ENCODE data around the gene PDCD1. TPM values are rescaled to one million over a fixed set of nuclear protein-coding genes. Genes with fewer than 3 reads are reported as not detected.

The PDCD1 gene
- total and polyA plus RNA-seq, 2 of the 8 experiments (the other 6 are each of a cell fraction or from before 2014, with no cell fraction given) = 0.48 to 1.1 TPM

GRCh38 chr2:241870081-241870541 is 11.4 kb upstream of the PDCD1 start:
- no peak overlapping the region for H2BK12ac ChIP-seq (ENCODE audit: low read depth, low read length)
- H4K91ac ChIP-seq (replicated peaks; ENCODE audit: insufficient read length, low read length) = no peak overlapping the region
- H2BK5ac ChIP-seq (ENCODE audit: low read depth, low read length) = no peak overlapping the region
- no peak overlapping the region for H3K4ac ChIP-seq (replicated peaks; ENCODE audit: insufficient read length, low read depth, low read length)
- H3K9me3 ChIP-seq (ENCODE audit: insufficient read depth in 2 of 2, low read depth in 1 of 2, low read length in 1 of 2) = peaks cover 7 to 16% of the 10 kb centered on the region in 2 experiments; a peak in 3 of 4 replicates
- ChIA-PET CTCF (ENCODE audit: partially characterized antibody) (no interaction called here), POLR2A (ENCODE audit: partially characterized antibody) (no interaction called here)
- no peak overlapping the region for H3K4me2 ChIP-seq (ENCODE audit: insufficient read depth in 1 of 2, low read depth in 2 of 2, low read length in 2 of 2)
- H2AK5ac ChIP-seq (ENCODE audit: low read depth, low read length) = no peak overlapping the region
- peaks cover 0 to 7% (median 0%) of the 10 kb centered on the region in 4 experiments; a peak in 3 of 7 replicates for H3K27me3 ChIP-seq (replicated peaks in 1 of 4; ENCODE audit: control insufficient read depth in 3 of 4, extremely low read depth in 1 of 4, insufficient read depth in 3 of 4, low read length in 3 of 4)
- H3K18ac ChIP-seq (ENCODE audit: extremely low read depth, low read length) = no peak overlapping the region
- TF ChIP-seq RNF2 (IDR thresholded peaks at IDR 0.05; ENCODE audit: borderline replicate concordance, low read depth, low read length, missing control alignments, poor library complexity, severe bottlenecking) = no peak
- TF ChIP-seq JUND (IDR thresholded peaks at IDR 0.05; ENCODE audit: low read length) = no peak
- TF ChIP-seq RFX5 (IDR thresholded peaks at IDR 0.05; ENCODE audit: borderline replicate concordance, low read depth, low read length) = no peak
- TF ChIP-seq CTBP2 (IDR thresholded peaks at IDR 0.05; ENCODE audit: borderline replicate concordance, insufficient read depth, insufficient read length, low read length) = no peak
- no peak for TF ChIP-seq GABPA (IDR thresholded peaks at IDR 0.05; ENCODE audit: borderline replicate concordance, insufficient read depth, low read length)
- no peak for TF ChIP-seq TAF7 (optimal IDR thresholded peaks at IDR 0.05; ENCODE audit: borderline replicate concordance, low read depth, low read length)
- TF ChIP-seq EP300 (IDR thresholded peaks at IDR 0.05; ENCODE audit: borderline replicate concordance in 1 of 2, low read depth in 2 of 2, low read length in 2 of 2) = no peak
- WGBS, 2 experiments (ENCODE audit: extremely low coverage in 1 of 2, insufficient coverage in 1 of 2, insufficient read length in 1 of 2, insufficient replicate concordance in 2 of 2, low coverage in 1 of 2, low lambda C conversion rate in 2 of 2, missing lambda C conversion rate in 1 of 2) = 93% methylated on average over 25 of the region's 28 CpGs; no CpG with 5 or more reads in 1 of the 2 experiments
- no peaks in the 10 kb centered on the region for H3K79me2 ChIP-seq (ENCODE audit: control insufficient read depth in 1 of 2, insufficient read depth in 2 of 2, low read length in 2 of 2)
- H3K9ac ChIP-seq (replicated peaks in 1 of 4; ENCODE audit: extremely low read depth in 1 of 4, low read depth in 3 of 4, low read length in 3 of 4) = no peak overlapping the region
- no peak overlapping the region for H2AFZ ChIP-seq (ENCODE audit: low read length)
- H4K20me1 ChIP-seq (replicated peaks in 1 of 2; ENCODE audit: control insufficient read depth in 1 of 2, insufficient read depth in 2 of 2, low read length in 2 of 2) = peaks cover 0 to 9% of the 10 kb centered on the region in 2 experiments
- no peak overlapping the region for H3K56ac ChIP-seq (replicated peaks; ENCODE audit: insufficient read length, low read depth, low read length)
- no peak overlapping the region for H3K27ac ChIP-seq (ENCODE audit: low read depth, low read length)
- no peak overlapping the region for H3K14ac ChIP-seq (ENCODE audit: insufficient read length)
- peaks cover 0 to 3% (median 3%) of the 10 kb centered on the region in 4 experiments; a peak in 5 of 7 replicates for H3K4me1 ChIP-seq (replicated peaks in 1 of 4; ENCODE audit: control insufficient read depth in 3 of 4, insufficient read depth in 4 of 4, low read length in 3 of 4)
- no peaks in the 10 kb centered on the region; a peak in 1 of 8 replicates for H3K36me3 ChIP-seq (ENCODE audit: control insufficient read depth in 2 of 4, insufficient read depth in 4 of 4, low read length in 3 of 4)
- DNase-seq (ENCODE audit: low read depth in 1 of 2, low spot score in 2 of 2) (no peak), FAIRE-seq (no peak)
- H2BK20ac ChIP-seq (ENCODE audit: low read length) = no peak overlapping the region
- peaks cover 3% of the 10 kb centered on the region; the same call in 1 of the 2 replicates for H3K79me1 ChIP-seq (ENCODE audit: low read depth, low read length)
- no peak overlapping the region for H3K23ac ChIP-seq (ENCODE audit: insufficient read length)
- no peak overlapping the region for H3K4me3 ChIP-seq (ENCODE audit: extremely low read depth in 1 of 4, insufficient read depth in 2 of 4, low read depth in 3 of 4, low read length in 4 of 4)
- H3K23me2 ChIP-seq (ENCODE audit: low read depth, low read length) = peaks cover 9% of the 10 kb centered on the region
- H4K8ac ChIP-seq (ENCODE audit: extremely low read depth, insufficient read depth, low read length) = peak overlapping the region; percentile 77; the same call in 1 of the 2 replicates
- no peak overlapping the region for H2BK15ac ChIP-seq (ENCODE audit: low read length)
- H2BK120ac ChIP-seq (replicated peaks; ENCODE audit: low read depth, low read length) = no peak overlapping the region
- no peak overlapping the region for H4K5ac ChIP-seq (ENCODE audit: insufficient read length, low read depth, low read length)

Data from H1 (cell line).